Measurements from ENCODE around the gene MCM10. TPM values are rescaled to one million over a fixed set of nuclear protein-coding genes. Genes with fewer than 3 reads are reported as not detected.

Gene MCM10
- total and polyA plus RNA-seq, 7 donors = 0.07 to 0.83 (median 0.17) TPM; not detected in 1

DNA sequence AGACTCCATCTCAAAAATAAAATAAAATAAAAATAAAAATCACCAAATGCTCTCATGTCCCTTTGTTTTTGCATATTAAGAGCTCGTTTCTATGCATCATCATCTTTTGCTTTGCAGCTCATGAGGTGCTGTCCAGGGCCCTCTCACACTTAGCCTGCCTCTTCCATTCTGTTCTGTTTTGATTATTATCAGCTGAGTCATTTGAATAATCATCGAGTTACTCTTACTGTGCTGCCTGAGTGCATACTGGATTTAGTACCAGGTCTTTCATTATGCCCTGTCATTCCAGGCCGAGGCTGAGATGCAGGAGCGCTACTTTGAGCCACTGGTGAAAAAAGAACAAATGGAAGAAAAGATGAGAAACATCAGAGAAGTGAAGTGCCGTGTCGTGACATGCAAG is 39.8 kb downstream of the MCM10 start:
- H3K9me3 ChIP-seq = no peaks in the 10 kb centered on the region
- H3K36me3 ChIP-seq (ENCODE audit: insufficient read depth in 1 of 2, low read depth in 1 of 2) = no peaks in the 10 kb centered on the region
- intact Hi-C loops (cut with DNase I) = no loop called here
- no peaks in the 10 kb centered on the region for H3K4me1 ChIP-seq
- TF ChIP-seq, protein P1, sequence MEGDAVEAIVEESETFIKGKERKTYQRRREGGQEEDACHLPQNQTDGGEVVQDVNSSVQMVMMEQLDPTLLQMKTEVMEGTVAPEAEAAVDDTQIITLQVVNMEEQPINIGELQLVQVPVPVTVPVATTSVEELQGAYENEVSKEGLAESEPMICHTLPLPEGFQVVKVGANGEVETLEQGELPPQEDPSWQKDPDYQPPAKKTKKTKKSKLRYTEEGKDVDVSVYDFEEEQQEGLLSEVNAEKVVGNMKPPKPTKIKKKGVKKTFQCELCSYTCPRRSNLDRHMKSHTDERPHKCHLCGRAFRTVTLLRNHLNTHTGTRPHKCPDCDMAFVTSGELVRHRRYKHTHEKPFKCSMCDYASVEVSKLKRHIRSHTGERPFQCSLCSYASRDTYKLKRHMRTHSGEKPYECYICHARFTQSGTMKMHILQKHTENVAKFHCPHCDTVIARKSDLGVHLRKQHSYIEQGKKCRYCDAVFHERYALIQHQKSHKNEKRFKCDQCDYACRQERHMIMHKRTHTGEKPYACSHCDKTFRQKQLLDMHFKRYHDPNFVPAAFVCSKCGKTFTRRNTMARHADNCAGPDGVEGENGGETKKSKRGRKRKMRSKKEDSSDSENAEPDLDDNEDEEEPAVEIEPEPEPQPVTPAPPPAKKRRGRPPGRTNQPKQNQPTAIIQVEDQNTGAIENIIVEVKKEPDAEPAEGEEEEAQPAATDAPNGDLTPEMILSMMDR (IDR thresholded peaks at IDR 0.05) = no peak
- ATAC-seq (no peak), DNase-seq (no peak)
- 84 to 95% (median 92%) methylated on average over 6 of the region's 6 CpGs for WGBS, 3 donors
- H3K4me3 ChIP-seq = no peak overlapping the region
- no peak overlapping the region for H3K27ac ChIP-seq
- no peaks in the 10 kb centered on the region for H3K27me3 ChIP-seq (ENCODE audit: insufficient read depth in 3 of 3, low read length in 2 of 3)

DNA sequence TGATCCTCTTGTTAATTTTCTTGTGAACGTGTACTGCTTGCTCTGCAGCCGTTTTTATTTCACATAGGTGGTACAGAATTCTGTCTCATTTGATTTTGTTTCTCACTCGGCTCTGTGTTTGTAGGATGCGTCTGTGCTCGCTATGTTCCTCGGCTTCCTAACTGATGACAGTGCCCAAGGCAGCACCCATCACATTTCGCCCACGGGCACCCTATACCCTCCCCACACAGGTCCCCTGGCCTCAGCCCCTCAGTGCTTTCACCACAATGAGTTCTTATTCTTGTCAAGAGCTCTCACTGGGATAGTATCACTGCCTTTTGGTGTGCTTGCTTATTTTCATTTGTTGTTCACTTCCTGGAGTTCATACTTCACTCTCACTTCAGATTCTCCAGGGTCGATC is 44.7 kb downstream of the MCM10 start:
- H3K9me3 ChIP-seq = no peaks in the 10 kb centered on the region
- H3K4me3 ChIP-seq = no peak overlapping the region
- TF ChIP-seq, protein P1 (IDR thresholded peaks at IDR 0.05) = no peak
- no peaks in the 10 kb centered on the region for H3K27me3 ChIP-seq (ENCODE audit: insufficient read depth in 3 of 3, low read length in 2 of 3)
- no peak overlapping the region for H3K27ac ChIP-seq
- ATAC-seq (no peak), DNase-seq (no peak)
- WGBS, 3 donors = 87 to 91% (median 89%) methylated on average over 9 of the region's 9 CpGs
- H3K36me3 ChIP-seq (ENCODE audit: insufficient read depth in 1 of 2, low read depth in 1 of 2) = no peaks in the 10 kb centered on the region
- intact Hi-C loops (cut with DNase I) = no loop called here
- H3K4me1 ChIP-seq = no peaks in the 10 kb centered on the region

DNA sequence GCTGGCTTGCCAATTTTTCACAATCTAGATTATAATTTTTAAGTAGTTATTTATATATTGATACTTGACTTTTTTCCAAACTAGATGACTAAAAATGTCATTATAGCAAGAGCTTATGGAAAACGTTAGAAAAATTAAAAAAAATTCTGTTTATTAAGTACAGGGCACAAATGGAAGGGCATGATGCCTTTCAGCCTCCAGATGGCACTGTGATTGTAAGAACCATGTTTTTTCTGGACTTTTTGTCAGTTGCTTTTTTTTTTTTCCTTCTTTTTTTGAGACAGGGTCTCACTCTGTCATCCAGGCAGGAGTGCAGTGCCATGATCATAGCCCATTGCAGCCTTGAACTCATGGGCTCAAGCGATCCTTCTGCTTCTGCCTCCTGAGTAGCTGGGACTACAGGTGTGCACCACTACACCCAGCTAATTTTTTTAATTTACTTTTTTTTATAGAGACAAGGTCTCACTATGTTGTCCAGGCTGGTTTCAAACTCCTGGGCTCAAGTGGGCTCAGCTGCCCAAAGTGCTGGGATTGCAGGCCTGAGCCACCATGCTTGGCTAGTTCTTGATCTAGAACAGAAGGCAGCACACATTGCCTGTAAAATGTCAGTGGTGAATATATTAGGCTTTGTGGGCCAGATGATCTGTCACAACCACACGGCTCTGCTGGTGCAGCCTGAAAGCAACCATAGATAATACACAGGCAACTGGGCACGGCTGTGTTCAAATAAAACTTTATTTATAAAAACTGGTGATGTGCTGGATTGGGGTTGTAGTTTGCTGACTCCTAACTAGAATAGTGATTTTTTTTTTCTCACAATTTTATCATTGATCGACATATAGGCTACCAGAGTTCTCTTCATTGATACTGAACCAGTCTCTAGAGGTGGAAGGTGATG is 45.4 kb downstream of the MCM10 start:
- Histone ChIP-seq H3K27me3 (ENCODE audit: insufficient read depth in 3 of 3, low read length in 2 of 3) (no peaks in the 10 kb centered on the region), H3K4me3 (no peak overlapping the region), H3K4me1 (no peaks in the 10 kb centered on the region), H3K27ac (no peak overlapping the region), H3K36me3 (ENCODE audit: insufficient read depth in 1 of 2, low read depth in 1 of 2) (no peaks in the 10 kb centered on the region), H3K9me3 (no peaks in the 10 kb centered on the region)
- TF ChIP-seq, protein P1 (IDR thresholded peaks at IDR 0.05) = peak; percentile 46
- WGBS, 3 donors = 56 to 72% (median 62%) methylated on average over 5 of the region's 5 CpGs
- intact Hi-C loops (cut with DNase I) = no loop called here
- no peak for DNase-seq
- no peak for ATAC-seq

DNA sequence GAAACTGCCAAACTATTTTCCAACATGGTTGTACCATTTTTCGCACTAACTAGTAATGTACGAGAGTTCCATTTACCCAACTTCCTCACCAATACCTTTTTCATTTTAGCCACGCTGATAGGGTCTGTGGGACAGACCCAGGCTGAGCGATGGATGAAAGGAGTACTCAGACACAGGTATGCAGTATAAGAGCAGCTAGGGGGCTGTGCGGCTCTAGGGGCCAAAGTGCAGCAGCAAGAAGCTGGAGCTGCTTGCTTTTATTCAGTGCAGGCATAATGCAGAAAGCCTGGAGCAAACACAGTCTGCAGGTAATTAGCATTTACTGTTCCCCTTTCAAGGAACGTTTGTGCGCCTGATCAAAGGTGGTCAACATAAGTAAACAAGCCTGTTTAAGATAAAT is 51.8 kb downstream of the MCM10 start:
- TF ChIP-seq, protein P1 (IDR thresholded peaks at IDR 0.05) = no peak
- ATAC-seq (no peak), DNase-seq (no peak)
- no peaks in the 10 kb centered on the region for H3K9me3 ChIP-seq
- no peak overlapping the region for H3K27ac ChIP-seq
- H3K36me3 ChIP-seq (ENCODE audit: insufficient read depth in 1 of 2, low read depth in 1 of 2) = no peaks in the 10 kb centered on the region
- H3K4me3 ChIP-seq = no peak overlapping the region
- H3K4me1 ChIP-seq = no peaks in the 10 kb centered on the region
- 83 to 94% (median 89%) methylated on average over 7 of the region's 7 CpGs for WGBS, 3 donors
- intact Hi-C loops (cut with DNase I) = no loop called here
- H3K27me3 ChIP-seq (ENCODE audit: insufficient read depth in 3 of 3, low read length in 2 of 3) = no peaks in the 10 kb centered on the region
